ENCODE data around the gene FPR1.
"Not testable (repeated sequence)": the region's sequence is repeated elsewhere in the genome, so short reads cannot be mapped to it uniquely, and the experiment has no call there.

Gene FPR1

DNA sequence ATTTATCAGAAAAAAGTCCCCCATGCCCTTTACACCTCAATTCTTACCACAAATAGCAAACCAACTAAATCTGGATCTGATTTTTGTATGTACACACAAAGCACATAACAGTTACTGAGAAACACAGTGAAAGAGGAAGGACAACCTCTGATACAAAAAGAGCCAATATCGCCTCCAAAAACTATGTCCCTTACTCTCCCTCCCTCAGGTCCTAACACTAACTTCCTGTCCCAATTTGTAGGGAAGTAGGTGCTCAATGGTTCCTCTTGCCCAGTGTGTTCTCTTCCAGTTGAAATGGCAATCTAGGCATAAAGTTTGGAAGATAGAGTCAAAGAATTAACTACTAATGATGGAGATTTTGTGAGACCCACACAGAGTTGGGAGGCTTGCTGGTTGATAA, 27.5 kb upstream of the FPR1 start:
- no peak for DNase-seq (ENCODE audit: low read depth in 3 of 3)

DNA sequence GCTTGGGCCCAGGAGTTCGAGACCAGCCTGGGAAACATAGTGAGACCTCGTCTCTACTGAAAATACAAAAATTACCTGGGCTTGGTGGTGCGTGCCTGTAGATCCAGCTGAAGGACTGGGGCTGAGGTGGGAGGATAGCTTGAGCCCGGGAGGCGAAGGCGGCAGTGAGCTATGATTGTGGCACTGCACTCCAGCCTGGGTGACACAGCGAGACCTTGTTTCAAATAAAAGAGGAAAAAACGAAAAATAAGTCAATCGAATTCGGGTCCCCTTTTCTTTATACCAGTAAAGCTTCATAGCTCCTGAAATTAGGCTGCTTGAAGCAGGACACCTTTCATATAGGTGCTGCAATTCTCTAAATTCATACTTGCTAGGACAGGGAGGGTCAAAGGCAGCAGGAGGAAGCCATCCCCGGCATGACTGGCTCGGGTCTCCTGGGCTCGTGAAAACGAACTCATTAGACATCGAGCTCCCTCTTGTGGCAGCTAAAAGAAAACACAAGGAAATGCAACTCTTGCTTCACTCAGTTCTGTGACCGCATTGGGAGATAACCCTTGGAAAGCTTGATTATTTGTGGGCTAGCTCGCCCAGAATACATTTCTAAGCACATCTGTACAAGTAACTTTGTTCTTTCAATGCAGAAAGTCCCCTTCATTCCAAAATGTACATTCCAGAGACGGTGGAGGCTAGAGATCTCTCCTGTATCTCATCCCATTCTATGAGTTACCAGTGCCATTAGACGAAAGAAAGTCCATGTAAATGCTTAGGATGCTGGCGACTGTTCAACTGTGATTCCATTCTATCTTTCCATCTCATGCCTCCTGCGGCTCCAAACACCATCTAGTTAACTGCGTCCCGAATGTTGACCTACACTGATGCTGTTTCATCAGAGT, 26.1 kb upstream of the FPR1 start:
- peak in 2 of 3 experiments; percentile 3 to 17 for DNase-seq (ENCODE audit: low read depth in 3 of 3)

GRCh38 chr19:51776561-51776960, 24.9 kb upstream of the FPR1 start:
- DNase-seq (ENCODE audit: low read depth in 3 of 3) = not testable (repeated sequence)

DNA sequence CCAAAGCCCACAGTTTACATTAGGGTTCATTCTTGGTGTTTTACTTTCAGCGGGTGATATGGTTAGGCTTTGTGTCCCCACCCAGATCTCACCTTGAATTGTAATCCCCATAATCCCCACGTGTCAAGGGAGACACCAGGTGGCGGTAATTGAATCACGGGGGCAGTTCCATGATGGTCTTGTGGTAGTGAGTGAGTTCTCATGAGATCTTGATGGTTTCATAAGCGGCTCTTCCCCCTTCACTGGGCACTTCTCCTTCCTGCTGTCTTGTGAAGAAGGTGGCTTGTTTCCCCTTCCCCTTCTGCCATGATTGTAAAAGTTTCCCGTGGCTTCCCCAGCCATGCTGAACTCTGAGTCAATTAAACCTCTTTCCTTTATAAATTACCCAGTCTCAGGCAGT, 21.3 kb upstream of the FPR1 start:
- no peak for DNase-seq (ENCODE audit: low read depth in 3 of 3)

DNA sequence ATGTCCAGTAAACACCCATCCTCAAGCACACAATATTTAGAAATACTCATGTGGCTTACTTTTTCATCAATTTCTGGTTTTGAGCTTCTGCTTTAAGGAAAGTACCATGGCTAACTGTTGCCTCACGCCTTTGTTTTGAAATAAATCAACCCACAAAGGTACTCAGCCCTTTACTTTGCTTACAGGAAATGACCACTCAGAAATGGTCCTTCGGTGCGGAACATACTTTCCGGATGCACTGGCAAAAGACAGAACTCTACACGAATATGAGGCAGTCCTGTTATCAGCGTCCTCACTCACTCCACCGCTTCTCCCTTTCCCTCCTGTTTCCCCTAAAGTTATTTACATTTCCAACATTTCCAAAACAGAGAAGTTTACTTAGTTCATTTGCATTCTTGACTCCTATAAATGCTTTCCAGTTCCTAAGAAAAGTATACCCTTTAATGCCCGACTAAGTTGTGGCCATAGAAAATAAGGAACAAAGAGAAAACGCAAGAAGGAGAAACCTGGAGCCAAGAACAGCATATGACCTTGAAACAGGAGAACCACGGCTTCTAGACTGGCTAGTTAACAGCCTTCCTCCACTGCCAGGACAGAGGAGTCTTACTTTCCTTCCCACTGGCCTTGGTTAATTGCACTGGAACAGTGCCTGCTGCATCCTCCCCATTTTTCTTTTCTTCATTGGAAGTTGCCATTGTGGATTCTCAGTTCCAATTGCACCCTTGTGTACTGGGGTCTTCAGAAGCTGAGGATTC, 19.9 kb upstream of the FPR1 start:
- no peak for DNase-seq (ENCODE audit: low read depth in 3 of 3)

GRCh38 chr19:51766461-51766860, 14.8 kb upstream of the FPR1 start:
- no peak for DNase-seq (ENCODE audit: low read depth in 3 of 3)

- DNase-seq (ENCODE audit: low read depth in 3 of 3) = no peak
Measured at GRCh38 chr19:51765086-51765485, 13.4 kb upstream of the FPR1 start.

DNA sequence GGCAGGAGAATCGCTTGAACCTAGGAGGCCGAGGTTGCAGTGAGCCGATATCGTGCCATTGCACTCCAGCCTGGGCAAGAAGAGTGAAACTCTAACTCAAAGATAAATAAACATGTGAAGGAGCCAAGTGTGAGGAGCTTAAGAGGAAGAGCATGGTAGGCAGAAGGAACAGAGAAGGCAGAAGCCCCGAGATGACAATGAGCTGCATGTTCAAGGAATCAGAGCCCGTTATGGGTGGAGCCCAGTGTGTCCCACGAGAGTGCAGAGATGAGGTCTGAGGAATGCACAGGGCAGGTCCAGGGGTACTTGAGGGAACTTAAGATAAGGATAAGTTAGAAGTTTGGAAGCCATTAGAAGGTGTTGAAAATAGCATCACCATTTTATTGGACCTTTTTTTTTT, 10.0 kb upstream of the FPR1 start:
- DNase-seq (ENCODE audit: low read depth in 3 of 3) = no peak

- no peak for DNase-seq (ENCODE audit: low read depth in 3 of 3)
Measured at GRCh38 chr19:51760697-51761356, 9.1 kb upstream of the FPR1 start, which contains the start of gene FPR2. TSS of gene FPR2 (plus strand) at chr19:51761180. CDS start at chr19:51768659, 7,479 bp downstream.

DNA sequence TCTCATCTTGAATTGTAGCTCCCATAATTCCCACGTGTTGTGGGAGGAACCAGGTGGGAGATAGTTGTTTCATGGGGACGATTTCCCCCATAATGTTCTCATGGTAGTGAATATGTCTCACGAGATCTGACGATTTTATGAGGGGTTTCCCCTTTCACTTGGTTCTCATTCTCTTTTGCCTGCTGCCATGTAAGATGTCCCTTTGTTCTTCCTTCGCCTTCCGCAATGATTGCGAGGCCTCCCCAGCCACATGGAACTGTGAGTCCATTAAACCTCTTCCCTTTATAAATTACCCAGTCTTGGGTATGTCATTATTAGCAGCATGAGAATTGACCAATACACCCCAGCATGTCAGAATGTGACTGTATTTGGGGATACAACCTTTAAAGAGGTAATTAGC, 3.9 kb upstream of the FPR1 start:
- DNase-seq (ENCODE audit: low read depth in 3 of 3) = no peak

- DNase-seq (ENCODE audit: low read depth in 3 of 3) = no peak
Measured at GRCh38 chr19:51754770-51755169, 3.1 kb upstream of the FPR1 start.

GRCh38 chr19:51754109-51754508, 2.4 kb upstream of the FPR1 start:
- DNase-seq (ENCODE audit: low read depth in 3 of 3) = no peak

DNA sequence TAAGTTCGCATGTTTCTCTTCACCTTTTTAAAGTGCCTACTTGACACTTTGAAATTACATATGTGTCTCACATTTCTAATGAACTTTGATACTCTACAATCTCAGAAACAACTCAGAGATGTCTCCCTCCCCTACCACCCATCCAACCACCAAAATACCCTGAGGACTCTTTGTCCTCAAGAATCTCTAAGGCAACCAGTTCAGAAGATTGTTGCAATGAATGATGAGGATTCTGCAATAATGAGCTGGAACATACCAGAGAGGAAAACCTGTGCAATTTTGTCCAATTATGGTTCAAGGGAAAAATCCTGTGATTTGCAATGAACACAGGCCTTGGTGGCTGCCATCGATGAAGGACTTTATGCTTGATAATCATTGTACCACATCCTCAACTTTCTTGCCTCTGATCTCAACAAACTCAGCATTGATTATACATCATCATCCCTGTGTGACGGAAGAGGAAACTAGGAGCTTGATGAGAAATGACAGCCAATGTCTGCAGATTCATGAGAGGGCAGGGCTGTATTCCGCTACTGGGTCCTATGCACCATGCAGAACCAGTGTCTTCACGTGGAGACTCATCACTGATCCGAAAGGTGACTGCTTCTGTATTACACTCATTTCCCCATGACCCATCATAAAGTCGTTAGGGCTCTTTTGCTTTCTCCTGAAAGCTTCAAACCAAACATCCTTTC, 1.1 kb downstream of the FPR1 start:
- no peak for DNase-seq (ENCODE audit: low read depth in 3 of 3)

- DNase-seq (ENCODE audit: low read depth in 3 of 3) = no peak
Measured at GRCh38 chr19:51749979-51750378, 1.7 kb downstream of the FPR1 start.

- DNase-seq (ENCODE audit: low read depth in 3 of 3) = no peak
Measured at GRCh38 chr19:51746731-51747130, 4.9 kb downstream of the FPR1 start.

GRCh38 chr19:51743405-51743804, 8.3 kb downstream of the FPR1 start:
- DNase-seq (ENCODE audit: low read depth in 3 of 3) = no peak

DNA sequence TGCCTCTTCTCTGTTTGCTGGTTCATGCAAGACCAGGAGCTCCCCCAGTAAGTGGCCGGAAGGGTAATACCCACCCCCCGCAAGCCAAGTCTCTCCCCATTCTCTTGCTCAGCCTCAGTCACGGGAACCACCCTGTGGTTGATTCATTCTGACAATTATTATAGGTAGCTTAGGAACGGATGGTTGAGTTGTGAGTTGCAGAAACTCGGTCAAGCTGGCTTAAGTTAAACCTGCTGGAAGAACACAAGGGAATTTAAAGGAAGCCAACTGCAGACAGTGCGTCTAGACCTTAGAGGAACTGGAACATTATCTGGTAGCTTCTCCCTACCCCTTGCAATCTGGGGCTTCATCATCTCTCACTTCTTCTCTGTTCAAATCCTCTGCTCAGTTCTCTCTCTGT, 8.9 kb downstream of the FPR1 start:
- no peak for DNase-seq (ENCODE audit: low read depth in 3 of 3)

DNA sequence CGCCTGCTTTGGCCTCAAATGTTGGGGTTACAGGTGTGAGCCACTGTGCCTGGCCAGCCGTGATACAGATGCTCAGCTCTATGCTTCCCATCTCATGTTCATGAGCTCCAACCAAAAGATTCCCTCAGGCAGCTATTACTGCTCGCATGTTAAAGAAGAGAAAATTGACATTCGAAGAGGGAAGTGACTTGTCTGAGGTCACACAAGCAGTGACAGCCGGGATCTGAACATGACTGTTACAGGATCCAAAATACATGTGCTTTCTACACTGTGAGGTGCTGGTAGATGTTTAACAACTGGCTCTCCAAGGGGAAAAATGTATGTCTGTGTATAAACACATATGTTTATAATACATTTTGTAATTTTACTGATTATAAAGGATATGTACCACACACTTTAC, 11.3 kb downstream of the FPR1 start:
- no peak for DNase-seq (ENCODE audit: low read depth in 3 of 3)

- no peak for DNase-seq (ENCODE audit: low read depth in 3 of 3)
Measured at GRCh38 chr19:51739466-51740213, 12.0 kb downstream of the FPR1 start.

- DNase-seq (ENCODE audit: low read depth in 3 of 3) = not testable (repeated sequence)
Measured at GRCh38 chr19:51738523-51738922, 13.2 kb downstream of the FPR1 start.

- DNase-seq (ENCODE audit: low read depth in 3 of 3) = no peak
Measured at GRCh38 chr19:51737924-51738323, 13.8 kb downstream of the FPR1 start.
